Glutamatergic neuron (in vitro differentiated cells): ENCODE results near the gene KIF13A. TPM values are rescaled to one million over a fixed set of nuclear protein-coding genes. Genes with fewer than 3 reads are reported as not detected.

Experiments used
- DNase-seq: peaks from one replicate; pipeline ENCODE4 v3.0.0; 2022
- H3K27ac Mint-ChIP-seq: one replicate; pipeline ENCODE4 v1.8.0; 2020; ENCODE audit warnings: mild to moderate bottlenecking, mixed read lengths, inconsistent platforms; ENCODE audit not compliant: unreplicated experiment
- H3K27me3 Mint-ChIP-seq: one replicate; pipeline ENCODE4 v1.8.0; 2020; ENCODE audit warnings: mild to moderate bottlenecking, moderate library complexity, mixed read lengths, inconsistent platforms; ENCODE audit not compliant: unreplicated experiment
- H3K36me3 Mint-ChIP-seq: one replicate; pipeline ENCODE4 v1.8.0; 2020; ENCODE audit warnings: mild to moderate bottlenecking, mixed read lengths, inconsistent platforms; ENCODE audit not compliant: unreplicated experiment
- H3K4me1 Mint-ChIP-seq: one replicate; pipeline ENCODE4 v1.8.0; 2020; ENCODE audit warnings: mild to moderate bottlenecking, low read depth, mixed read lengths, inconsistent platforms; ENCODE audit not compliant: unreplicated experiment
- H3K4me3 Mint-ChIP-seq: one replicate; pipeline ENCODE4 v1.8.0; 2020; ENCODE audit warnings: mild to moderate bottlenecking, mixed read lengths, inconsistent platforms; ENCODE audit not compliant: unreplicated experiment
- H3K9me3 Mint-ChIP-seq: one replicate; pipeline ENCODE4 v1.8.0; 2020; ENCODE audit warnings: mild to moderate bottlenecking, moderate library complexity, mixed read lengths, inconsistent platforms; ENCODE audit not compliant: unreplicated experiment
- total RNA-seq: library from RNA; stranded (reverse); fragmentation: NEBNext Ultra II Directional; extraction: Animal tissue kit (Norgen Biotek cat#: 25700); gene quantifications from one replicate; pipeline ENCODE4 v1.2.1, GENCODE V29; 2021; ENCODE audit not compliant: unreplicated experiment
- TF ChIP-seq, protein P1 (sequence below): fragments of 200-600 bp; sonication (generic); IDR thresholded peaks from one replicate; pipeline ENCODE4 v1.5.0; 2021; ENCODE audit not compliant: partially characterized antibody, unreplicated experiment

KIF13A gene
- total RNA-seq, 1 donor from 2014 or later: 26.7 TPM

DNA sequence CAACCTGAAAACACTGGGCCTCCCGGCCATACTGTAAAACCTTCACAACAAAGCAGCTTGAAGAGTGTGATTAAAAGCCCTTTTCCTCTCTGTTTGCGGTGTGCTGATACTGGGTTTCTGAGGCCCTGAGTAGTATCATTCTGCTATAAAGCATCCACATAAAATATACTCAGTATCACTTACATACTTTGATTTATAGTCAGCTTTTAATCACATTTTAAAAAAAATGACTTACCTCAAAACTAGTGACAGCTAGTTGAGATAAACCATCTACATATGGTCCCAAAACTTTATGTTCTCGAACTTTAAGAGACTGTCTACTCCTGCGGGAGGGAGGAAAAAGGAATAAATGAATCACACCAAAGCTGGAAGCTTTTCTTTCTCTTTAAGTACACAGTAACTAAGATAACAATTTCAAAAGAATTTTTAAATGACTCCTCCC lies 135.7 kb downstream of the KIF13A start:
- Mint-ChIP-seq H3K36me3 (no peaks in the 10 kb centered on the region), H3K4me3 (no peak overlapping the region), H3K9me3 (no peaks in the 10 kb centered on the region), H3K27me3 (no peaks in the 10 kb centered on the region), H3K27ac (no peak overlapping the region), H3K4me1 (peaks cover under 1% of the 10 kb centered on the region)
- DNase-seq: no peak
- TF ChIP-seq, protein P1, sequence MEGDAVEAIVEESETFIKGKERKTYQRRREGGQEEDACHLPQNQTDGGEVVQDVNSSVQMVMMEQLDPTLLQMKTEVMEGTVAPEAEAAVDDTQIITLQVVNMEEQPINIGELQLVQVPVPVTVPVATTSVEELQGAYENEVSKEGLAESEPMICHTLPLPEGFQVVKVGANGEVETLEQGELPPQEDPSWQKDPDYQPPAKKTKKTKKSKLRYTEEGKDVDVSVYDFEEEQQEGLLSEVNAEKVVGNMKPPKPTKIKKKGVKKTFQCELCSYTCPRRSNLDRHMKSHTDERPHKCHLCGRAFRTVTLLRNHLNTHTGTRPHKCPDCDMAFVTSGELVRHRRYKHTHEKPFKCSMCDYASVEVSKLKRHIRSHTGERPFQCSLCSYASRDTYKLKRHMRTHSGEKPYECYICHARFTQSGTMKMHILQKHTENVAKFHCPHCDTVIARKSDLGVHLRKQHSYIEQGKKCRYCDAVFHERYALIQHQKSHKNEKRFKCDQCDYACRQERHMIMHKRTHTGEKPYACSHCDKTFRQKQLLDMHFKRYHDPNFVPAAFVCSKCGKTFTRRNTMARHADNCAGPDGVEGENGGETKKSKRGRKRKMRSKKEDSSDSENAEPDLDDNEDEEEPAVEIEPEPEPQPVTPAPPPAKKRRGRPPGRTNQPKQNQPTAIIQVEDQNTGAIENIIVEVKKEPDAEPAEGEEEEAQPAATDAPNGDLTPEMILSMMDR: no peak

DNA sequence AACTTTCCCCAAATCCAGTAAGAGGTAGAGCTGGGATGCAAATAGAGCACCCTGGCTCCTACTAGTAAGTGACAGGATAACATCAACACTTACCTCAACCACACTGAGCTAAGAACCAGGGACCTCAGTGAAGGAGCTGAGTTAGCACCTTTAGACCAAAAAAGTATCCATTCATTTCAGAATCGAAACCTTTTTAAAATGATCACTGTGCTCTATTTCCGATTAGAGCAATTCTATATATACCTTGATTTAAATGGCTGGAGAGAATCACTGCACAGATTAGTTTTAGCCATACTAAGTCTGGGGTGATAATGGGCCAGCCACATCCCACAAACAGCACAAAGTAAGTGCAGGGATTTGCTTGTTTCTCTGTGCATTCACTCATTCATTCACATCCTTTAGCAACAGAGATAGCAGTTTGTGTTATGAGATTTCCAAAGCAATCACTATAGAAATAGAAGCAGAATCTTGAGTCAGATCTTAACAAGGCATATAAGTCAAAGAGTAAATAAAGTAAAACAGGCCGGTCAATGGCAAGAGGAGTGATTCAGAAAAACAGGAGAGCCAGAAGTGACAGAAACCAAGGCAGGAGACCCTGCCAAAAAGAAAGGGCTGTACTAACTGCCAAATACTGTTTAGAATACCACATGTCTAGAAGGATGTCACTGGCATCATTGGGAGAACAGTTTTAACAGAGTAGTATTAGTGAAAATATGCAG lies 136.3 kb downstream of the KIF13A start:
- Mint-ChIP-seq H3K27ac (no peak overlapping the region), H3K9me3 (no peaks in the 10 kb centered on the region), H3K27me3 (no peaks in the 10 kb centered on the region), H3K36me3 (no peaks in the 10 kb centered on the region), H3K4me3 (no peak overlapping the region), H3K4me1 (peaks cover 3% of the 10 kb centered on the region)
- TF ChIP-seq, protein P1: no peak
- no peak for DNase-seq

DNA sequence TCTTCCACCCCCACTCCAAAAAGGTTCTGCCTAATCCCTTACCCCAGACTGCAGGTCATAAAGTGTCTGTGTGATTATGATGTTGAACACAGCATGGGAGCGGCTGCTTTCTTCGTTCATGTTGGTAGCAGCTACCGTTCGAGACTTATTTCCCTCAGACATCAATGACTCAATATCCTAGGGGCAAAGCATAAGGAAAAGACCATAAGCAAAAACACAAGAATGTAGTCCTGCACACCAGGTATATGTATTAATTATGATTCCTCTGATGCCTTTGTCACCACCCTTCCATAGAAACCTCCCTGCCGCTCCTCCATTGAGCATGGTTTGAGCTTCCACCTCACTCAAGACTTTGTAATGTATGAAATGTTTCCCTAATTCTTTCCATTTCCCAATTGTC lies 137.2 kb downstream of the KIF13A start:
- Mint-ChIP-seq H3K4me3 (no peak overlapping the region), H3K4me1 (peaks cover 7% of the 10 kb centered on the region), H3K9me3 (no peaks in the 10 kb centered on the region), H3K36me3 (no peaks in the 10 kb centered on the region), H3K27me3 (no peaks in the 10 kb centered on the region), H3K27ac (no peak overlapping the region)
- DNase-seq: no peak
- TF ChIP-seq, protein P1: no peak

DNA sequence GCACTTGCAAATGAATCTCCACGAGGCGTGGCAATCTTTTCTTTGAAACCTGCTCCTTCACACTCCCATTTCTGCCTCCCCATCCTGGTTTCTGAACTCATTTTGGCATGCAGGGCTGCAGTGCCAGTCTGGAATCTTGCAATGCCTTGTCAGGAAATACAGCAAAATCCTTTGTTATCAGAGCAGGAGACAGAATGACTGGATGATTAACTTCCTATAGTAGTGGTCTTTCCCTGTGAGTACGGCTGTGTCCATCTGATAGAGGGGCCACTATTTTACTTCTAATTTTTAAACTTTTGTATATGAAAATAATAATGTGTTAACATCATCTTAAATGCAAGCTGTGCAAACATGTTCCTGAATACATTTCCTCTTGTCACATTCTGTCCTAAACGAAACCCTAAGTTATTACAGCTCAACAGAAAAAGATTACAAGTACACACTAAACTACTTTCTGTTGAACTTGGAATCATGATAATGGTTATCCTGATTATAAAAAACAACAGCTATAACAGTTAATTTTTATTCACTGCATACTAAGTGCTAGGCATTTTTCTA lies 140.2 kb downstream of the KIF13A start:
- peaks cover 14% of the 10 kb centered on the region for H3K4me1 Mint-ChIP-seq
- no peaks in the 10 kb centered on the region for H3K27me3 Mint-ChIP-seq
- H3K36me3 Mint-ChIP-seq: no peaks in the 10 kb centered on the region
- no peak for DNase-seq
- H3K4me3 Mint-ChIP-seq: no peak overlapping the region
- no peak overlapping the region for H3K27ac Mint-ChIP-seq
- TF ChIP-seq, protein P1: no peak
- H3K9me3 Mint-ChIP-seq: no peaks in the 10 kb centered on the region

DNA sequence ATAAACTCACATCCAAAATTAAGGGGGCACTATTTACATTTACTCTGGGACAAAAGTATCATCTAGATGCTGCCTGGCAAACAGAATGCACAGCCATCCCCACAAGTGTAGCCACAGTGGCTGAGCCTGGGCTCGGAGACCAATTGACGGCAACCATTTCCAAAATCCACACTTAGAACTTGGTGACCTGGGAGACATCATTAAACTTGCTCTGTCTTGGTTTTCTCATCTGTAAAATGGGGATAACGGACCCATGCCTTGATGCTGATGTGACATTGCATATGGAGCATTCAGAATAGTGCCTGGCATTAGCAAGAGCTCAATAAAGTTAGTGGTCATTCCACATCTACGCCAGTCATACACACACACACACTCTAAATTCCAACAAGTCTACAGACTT lies 140.7 kb downstream of the KIF13A start:
- DNase-seq: no peak
- Mint-ChIP-seq H3K9me3 (no peaks in the 10 kb centered on the region), H3K27ac (no peak overlapping the region), H3K4me1 (peaks cover 14% of the 10 kb centered on the region), H3K36me3 (no peaks in the 10 kb centered on the region), H3K4me3 (no peak overlapping the region), H3K27me3 (no peaks in the 10 kb centered on the region)
- TF ChIP-seq, protein P1: no peak
